CD4-positive, alpha-beta T cell treated with Interleukin-6 for 4 hours (primary cell): ENCODE results near the gene GRB10.

Experiments used
- DNase-seq: peaks from one replicate; pipeline ENCODE4 v3.0.0-alpha.2; 2020; ENCODE audit warnings: mixed read lengths

The GRB10 gene

GRCh38 chr7:50665403-50666123 is 117.1 kb downstream of the GRB10 start:
- no peak for DNase-seq

- no peak for DNase-seq
Measured at GRCh38 chr7:50664937-50665336, 117.8 kb downstream of the GRB10 start.

GRCh38 chr7:50664461-50664922 is 118.2 kb downstream of the GRB10 start:
- no peak for DNase-seq

- no peak for DNase-seq
Measured at GRCh38 chr7:50663396-50664102, 119.1 kb downstream of the GRB10 start.

- DNase-seq, result no peak
Measured at GRCh38 chr7:50662996-50663395, 119.7 kb downstream of the GRB10 start.

- peak; percentile 55 for DNase-seq
Measured at GRCh38 chr7:50662041-50662694, 120.5 kb downstream of the GRB10 start.

GRCh38 chr7:50661345-50662040 is 121.2 kb downstream of the GRB10 start:
- peak; percentile 53 for DNase-seq

- DNase-seq, result no peak
Measured at GRCh38 chr7:50660830-50661175, 121.9 kb downstream of the GRB10 start.

- peak; percentile 66 for DNase-seq
Measured at GRCh38 chr7:50660040-50660829, 122.5 kb downstream of the GRB10 start.

- DNase-seq, result no peak
Measured at GRCh38 chr7:50659329-50659965, 123.2 kb downstream of the GRB10 start.

GRCh38 chr7:50658696-50659095 is 124.0 kb downstream of the GRB10 start:
- no peak for DNase-seq

- DNase-seq, result no peak
Measured at GRCh38 chr7:50657912-50658311, 124.8 kb downstream of the GRB10 start.

GRCh38 chr7:50657341-50657873 is 125.3 kb downstream of the GRB10 start:
- no peak for DNase-seq

GRCh38 chr7:50656141-50656895 is 126.4 kb downstream of the GRB10 start:
- no peak for DNase-seq

GRCh38 chr7:50655490-50655889 is 127.2 kb downstream of the GRB10 start:
- DNase-seq, result no peak

- DNase-seq, result no peak
Measured at GRCh38 chr7:50655020-50655419, 127.7 kb downstream of the GRB10 start.

- DNase-seq, result no peak
Measured at GRCh38 chr7:50653981-50654425, 128.7 kb downstream of the GRB10 start.

GRCh38 chr7:50653126-50653864 is 129.4 kb downstream of the GRB10 start:
- no peak for DNase-seq

GRCh38 chr7:50652400-50653125 is 130.1 kb downstream of the GRB10 start:
- DNase-seq, result no peak
